ENCODE measurements around the gene ACADVL.
A peak's percentile ranks its signal among the peaks of the same experiment; 100 is the strongest.

Gene ACADVL

DNA sequence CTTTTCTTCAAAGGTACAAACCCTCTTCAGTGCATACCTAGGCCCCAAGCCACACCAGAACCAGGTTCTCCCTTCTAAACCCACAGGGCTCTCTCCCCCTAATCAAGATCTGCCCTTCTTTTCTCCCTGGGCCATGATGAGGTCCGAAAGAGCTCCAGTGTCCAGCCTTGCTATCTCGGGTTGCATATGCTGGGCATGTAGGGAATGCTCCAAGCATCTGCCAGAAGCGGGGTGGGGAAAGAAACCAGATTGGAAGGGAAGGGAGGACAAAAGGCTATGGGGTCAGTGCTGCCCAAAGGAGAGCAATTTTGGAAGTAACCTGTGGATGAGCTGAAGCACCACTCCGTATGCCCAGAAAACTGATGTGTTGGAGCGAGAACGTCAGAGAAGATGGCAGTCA is 29.5 kb downstream of the ACADVL start:
- Histone ChIP-seq H3K27ac (ENCODE audit: low read depth, low read length) (no peak overlapping the region), H4K91ac (ENCODE audit: low read depth, low read length) (no peak overlapping the region), H3K14ac (ENCODE audit: low read length) (no peak overlapping the region), H3K4me3 (ENCODE audit: low read depth, low read length) (no peak overlapping the region), H2BK5ac (ENCODE audit: low read depth, low read length, poor library complexity) (no peak overlapping the region), H3K4ac (ENCODE audit: low read depth, low read length) (peak overlapping the region; percentile 66), H3K36me3 (ENCODE audit: control insufficient read depth in 1 of 2, insufficient read depth in 2 of 2, low read length in 2 of 2) (peaks cover 16 to 23% of the 10 kb centered on the region in 2 experiments), H3K79me2 (ENCODE audit: control insufficient read depth, insufficient read depth, low read length, poor library complexity) (peaks cover 30% of the 10 kb centered on the region), H3K9me3 (ENCODE audit: insufficient read depth, low read depth, low read length) (no peaks in the 10 kb centered on the region), H3K18ac (ENCODE audit: low read length) (no peak overlapping the region), H2BK12ac (ENCODE audit: low read length) (no peak overlapping the region), H2AFZ (ENCODE audit: insufficient read depth, low read length, poor library complexity) (no peak overlapping the region), H2AK5ac (ENCODE audit: low read length) (no peak overlapping the region), H3K23ac (ENCODE audit: low read length) (no peak overlapping the region), H4K8ac (ENCODE audit: low read depth, low read length) (no peak overlapping the region), H3K27me3 (ENCODE audit: insufficient read depth, low read length) (no peaks in the 10 kb centered on the region), H3K4me2 (ENCODE audit: low read length) (no peak overlapping the region), H4K12ac (ENCODE audit: low read depth, low read length) (no peak overlapping the region), H3K9ac (ENCODE audit: low read length) (no peak overlapping the region), H2BK120ac (ENCODE audit: insufficient read depth, low read length, poor library complexity) (no peak overlapping the region), H3K4me1 (ENCODE audit: control insufficient read depth in 1 of 2, insufficient read depth in 2 of 2, low read length in 2 of 2) (peaks cover 6 to 10% of the 10 kb centered on the region in 2 experiments), H3K79me1 (ENCODE audit: low read length) (peaks cover 17% of the 10 kb centered on the region)
- no peak for DNase-seq
- no CpG with 5 or more reads among the region's 6 CpGs for WGBS (ENCODE audit: extremely low coverage, insufficient coverage, insufficient read length)

DNA sequence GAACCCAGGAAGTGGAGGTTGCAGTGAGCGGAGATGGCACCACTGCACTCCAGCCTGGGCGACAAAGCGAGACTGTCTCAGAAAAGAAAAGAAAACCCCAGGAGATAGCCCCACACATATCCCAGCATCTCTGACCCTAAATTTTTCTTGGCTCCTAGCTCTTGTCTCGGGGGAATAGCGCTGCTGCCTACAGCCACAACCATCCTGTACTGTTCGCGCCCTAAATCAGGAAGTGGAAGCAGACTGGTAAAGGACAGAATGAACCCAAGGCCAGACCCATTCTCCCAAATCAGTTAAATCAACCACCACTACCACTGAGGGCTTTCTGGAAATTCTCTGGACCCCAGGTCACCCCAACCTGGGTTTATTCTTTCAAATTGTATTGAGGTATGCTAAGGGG is 30.1 kb downstream of the ACADVL start:
- Histone ChIP-seq H2BK120ac (ENCODE audit: insufficient read depth, low read length, poor library complexity) (no peak overlapping the region), H4K91ac (ENCODE audit: low read depth, low read length) (no peak overlapping the region), H3K27ac (ENCODE audit: low read depth, low read length) (no peak overlapping the region)

DNA sequence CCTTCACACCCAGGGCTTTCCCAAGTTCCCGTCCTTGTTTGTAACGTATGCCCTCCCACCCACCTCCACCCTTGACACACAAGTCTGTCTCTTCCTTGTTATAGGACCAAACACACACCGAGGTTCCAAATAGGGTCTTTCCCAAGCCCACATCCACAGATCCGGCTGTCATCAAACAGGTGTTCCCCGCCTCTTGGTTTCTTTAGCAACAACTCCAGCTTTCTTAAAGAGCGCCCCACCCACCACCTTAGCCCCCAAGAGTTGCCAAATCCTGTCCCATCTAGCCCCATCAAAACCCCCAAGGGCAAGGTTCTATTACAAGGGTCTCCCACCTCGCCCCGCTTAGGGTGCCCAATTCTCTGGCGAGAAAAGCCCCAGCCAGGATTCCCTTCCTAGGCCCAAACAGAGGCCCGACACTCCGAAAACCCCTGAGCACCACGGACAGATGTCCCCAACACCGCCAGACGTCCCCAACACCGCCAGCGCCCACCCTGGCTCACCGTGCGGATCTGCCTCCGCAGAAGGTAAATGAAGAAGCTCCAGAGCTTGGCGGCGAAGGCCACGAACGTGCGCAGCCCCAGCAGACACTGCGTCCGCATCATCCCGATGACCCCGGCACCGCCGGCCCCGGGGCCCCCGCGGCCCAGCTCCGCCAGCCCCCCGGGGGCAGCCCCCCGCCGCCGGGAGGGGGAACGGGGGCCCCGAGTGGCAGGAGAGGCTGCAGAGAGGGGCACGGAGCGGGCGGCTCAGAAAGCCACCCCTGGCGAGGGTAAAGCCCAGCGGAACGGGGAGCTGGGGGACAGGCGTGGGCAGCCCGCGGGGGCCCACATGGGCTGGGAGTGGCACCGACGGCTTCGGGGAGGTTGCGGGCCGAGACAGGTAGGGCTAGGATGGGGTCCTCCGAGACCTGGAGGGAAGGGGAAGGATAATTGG is 31.2 kb downstream of the ACADVL start:
- Histone ChIP-seq H3K79me1 (ENCODE audit: low read length) (peaks cover 17% of the 10 kb centered on the region), H3K27me3 (ENCODE audit: insufficient read depth, low read length) (no peaks in the 10 kb centered on the region), H3K18ac (ENCODE audit: low read length) (peak overlapping the region; percentile 98), H3K4me1 (ENCODE audit: control insufficient read depth in 1 of 2, insufficient read depth in 2 of 2, low read length in 2 of 2) (peaks cover 6 to 10% of the 10 kb centered on the region in 2 experiments), H3K27ac (ENCODE audit: low read depth, low read length) (peak overlapping the region; percentile 100), H3K4me3 (ENCODE audit: low read depth, low read length) (peak overlapping the region; percentile 98), H3K23ac (ENCODE audit: low read length) (peak overlapping the region; percentile 98), H4K8ac (ENCODE audit: low read depth, low read length) (peak overlapping the region; percentile 95), H3K79me2 (ENCODE audit: control insufficient read depth, insufficient read depth, low read length, poor library complexity) (peaks cover 30% of the 10 kb centered on the region), H2BK5ac (ENCODE audit: low read depth, low read length, poor library complexity) (peak overlapping the region; percentile 94), H3K14ac (ENCODE audit: low read length) (peak overlapping the region; percentile 99), H4K12ac (ENCODE audit: low read depth, low read length) (peak overlapping the region; percentile 93), H3K9me3 (ENCODE audit: insufficient read depth, low read depth, low read length) (peaks cover 1% of the 10 kb centered on the region), H2AFZ (ENCODE audit: insufficient read depth, low read length, poor library complexity) (peak overlapping the region; percentile 83), H3K4ac (ENCODE audit: low read depth, low read length) (peak overlapping the region; percentile 99), H3K9ac (ENCODE audit: low read length) (peak overlapping the region; percentile 98), H3K36me3 (ENCODE audit: control insufficient read depth in 1 of 2, insufficient read depth in 2 of 2, low read length in 2 of 2) (peaks cover 14 to 25% of the 10 kb centered on the region in 2 experiments), H2BK12ac (ENCODE audit: low read length) (no peak overlapping the region), H2BK120ac (ENCODE audit: insufficient read depth, low read length, poor library complexity) (peak overlapping the region; percentile 99), H2AK5ac (ENCODE audit: low read length) (peak overlapping the region; percentile 98), H3K4me2 (ENCODE audit: low read length) (peak overlapping the region; percentile 97), H4K91ac (ENCODE audit: low read depth, low read length) (peak overlapping the region; percentile 99)
- WGBS (ENCODE audit: extremely low coverage, insufficient coverage, insufficient read length), result no CpG with 5 or more reads among the region's 55 CpGs
- no peak for DNase-seq

More for the DNA sequence above, 30.1 kb downstream of the ACADVL start:
- peaks cover 17% of the 10 kb centered on the region for H3K79me1 ChIP-seq (ENCODE audit: low read length)
- H4K8ac ChIP-seq (ENCODE audit: low read depth, low read length), result no peak overlapping the region
- DNase-seq, result no peak
- no peak overlapping the region for H3K4me3 ChIP-seq (ENCODE audit: low read depth, low read length)
- no peak overlapping the region for H2BK5ac ChIP-seq (ENCODE audit: low read depth, low read length, poor library complexity)
- no peak overlapping the region for H2AK5ac ChIP-seq (ENCODE audit: low read length)
- no peak overlapping the region for H4K12ac ChIP-seq (ENCODE audit: low read depth, low read length)
- H3K4ac ChIP-seq (ENCODE audit: low read depth, low read length), result peak overlapping the region; percentile 99
- H3K23ac ChIP-seq (ENCODE audit: low read length), result peak overlapping the region; percentile 95
- H3K27me3 ChIP-seq (ENCODE audit: insufficient read depth, low read length), result no peaks in the 10 kb centered on the region
- H3K4me2 ChIP-seq (ENCODE audit: low read length), result peak overlapping the region; percentile 97
- WGBS (ENCODE audit: extremely low coverage, insufficient coverage, insufficient read length), result no CpG with 5 or more reads among the region's 7 CpGs
- peak overlapping the region; percentile 83 for H3K9ac ChIP-seq (ENCODE audit: low read length)
- no peak overlapping the region for H2AFZ ChIP-seq (ENCODE audit: insufficient read depth, low read length, poor library complexity)
- peaks cover 1% of the 10 kb centered on the region for H3K9me3 ChIP-seq (ENCODE audit: insufficient read depth, low read depth, low read length)
- peaks cover 30% of the 10 kb centered on the region for H3K79me2 ChIP-seq (ENCODE audit: control insufficient read depth, insufficient read depth, low read length, poor library complexity)
- H3K18ac ChIP-seq (ENCODE audit: low read length), result no peak overlapping the region
- no peak overlapping the region for H2BK12ac ChIP-seq (ENCODE audit: low read length)
- H3K14ac ChIP-seq (ENCODE audit: low read length), result no peak overlapping the region
- H3K4me1 ChIP-seq (ENCODE audit: control insufficient read depth in 1 of 2, insufficient read depth in 2 of 2, low read length in 2 of 2), result peaks cover 6 to 10% of the 10 kb centered on the region in 2 experiments
- H3K36me3 ChIP-seq (ENCODE audit: control insufficient read depth in 1 of 2, insufficient read depth in 2 of 2, low read length in 2 of 2), result peaks cover 12 to 22% of the 10 kb centered on the region in 2 experiments

DNA sequence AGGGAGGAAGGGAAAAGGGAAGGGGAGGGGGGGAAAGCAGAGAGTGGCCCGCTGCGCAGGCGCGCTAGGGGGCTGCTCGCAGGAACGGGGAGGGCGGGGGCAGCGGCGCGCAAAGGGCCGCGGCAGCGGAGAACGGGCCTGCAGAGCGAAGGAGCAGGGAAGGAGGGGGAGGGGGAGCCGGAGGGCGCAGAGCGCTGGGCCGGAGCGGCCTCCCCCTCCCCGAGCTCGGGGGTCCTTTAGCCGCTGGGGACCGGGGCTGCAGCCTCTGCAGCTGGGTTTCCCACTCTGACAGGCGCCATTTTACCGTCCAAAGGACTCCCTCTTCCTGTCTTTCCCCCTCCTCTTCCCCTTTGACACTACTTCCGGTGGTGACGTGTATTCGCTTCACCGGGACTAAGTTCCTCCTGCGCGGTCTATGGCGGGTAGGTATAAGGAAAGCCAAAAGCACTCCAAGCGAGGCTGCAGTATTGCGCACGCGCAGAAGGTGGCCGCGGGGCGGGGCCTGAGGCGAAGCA is 32.0 kb downstream of the ACADVL start, which contains the start of gene CTDNEP1:
TSS of gene CTDNEP1 (minus strand) at position 74 of the 515 bp plus-strand sequence. CDS start 438 bp downstream, outside the sequence.
- H3K27ac ChIP-seq (ENCODE audit: low read depth, low read length), result peak within 1 kb of the TSS; percentile 100
- H3K79me2 ChIP-seq (ENCODE audit: control insufficient read depth, insufficient read depth, low read length, poor library complexity), result peaks cover 30% of the 10 kb centered on the region
- peaks cover 17% of the 10 kb centered on the region for H3K79me1 ChIP-seq (ENCODE audit: low read length)
- H3K4ac ChIP-seq (ENCODE audit: low read depth, low read length), result peak within 1 kb of the TSS; percentile 99
- peak within 1 kb of the TSS; percentile 98 for H4K8ac ChIP-seq (ENCODE audit: low read depth, low read length)
- peak within 1 kb of the TSS; percentile 98 for H3K4me2 ChIP-seq (ENCODE audit: low read length)
- peak within 1 kb of the TSS; percentile 98 for H2AK5ac ChIP-seq (ENCODE audit: low read length)
- no CpG with 5 or more reads among the region's 41 CpGs for WGBS (ENCODE audit: extremely low coverage, insufficient coverage, insufficient read length)
- H2AFZ ChIP-seq (ENCODE audit: insufficient read depth, low read length, poor library complexity), result peak within 1 kb of the TSS; percentile 83
- peak within 1 kb of the TSS; percentile 99 for H3K9ac ChIP-seq (ENCODE audit: low read length)
- no peak within 1 kb of the TSS for H2BK12ac ChIP-seq (ENCODE audit: low read length)
- H3K18ac ChIP-seq (ENCODE audit: low read length), result peak within 1 kb of the TSS; percentile 98
- peak within 1 kb of the TSS; percentile 99 for H2BK120ac ChIP-seq (ENCODE audit: insufficient read depth, low read length, poor library complexity)
- H3K23ac ChIP-seq (ENCODE audit: low read length), result peak within 1 kb of the TSS; percentile 98
- peak within 1 kb of the TSS; percentile 99 for H4K91ac ChIP-seq (ENCODE audit: low read depth, low read length)
- H3K4me1 ChIP-seq (ENCODE audit: control insufficient read depth in 1 of 2, insufficient read depth in 2 of 2, low read length in 2 of 2), result peaks cover 6 to 10% of the 10 kb centered on the region in 2 experiments
- peaks cover 1% of the 10 kb centered on the region for H3K9me3 ChIP-seq (ENCODE audit: insufficient read depth, low read depth, low read length)
- peak within 1 kb of the TSS; percentile 94 for H4K12ac ChIP-seq (ENCODE audit: low read depth, low read length)
- peak; percentile 98 to 100 for DNase-seq
- H2BK5ac ChIP-seq (ENCODE audit: low read depth, low read length, poor library complexity), result peak within 1 kb of the TSS; percentile 94
- H3K4me3 ChIP-seq (ENCODE audit: low read depth, low read length), result peak within 1 kb of the TSS; percentile 98
- H3K27me3 ChIP-seq (ENCODE audit: insufficient read depth, low read length), result no peaks in the 10 kb centered on the region
- peak within 1 kb of the TSS; percentile 99 for H3K14ac ChIP-seq (ENCODE audit: low read length)
- H3K36me3 ChIP-seq (ENCODE audit: control insufficient read depth in 1 of 2, insufficient read depth in 2 of 2, low read length in 2 of 2), result peaks cover 15 to 23% of the 10 kb centered on the region in 2 experiments
